Choroid plexus epithelial cell (primary cell): ENCODE results near the gene SEMA3F.

Source experiments
- DNase-seq: peaks from one replicate; pipeline ENCODE4 v3.0.0-alpha.2; 2010; ENCODE audit warnings: low read depth
- H3K4me3 ChIP-seq: 2 replicates; pipeline ENCODE4 v1.5.1; 2011; ENCODE audit warnings: low read depth, mild to moderate bottlenecking, control low read depth, low read length, moderate library complexity
- CTCF ChIP-seq: conservative IDR thresholded peaks from 2 replicates; pipeline ENCODE4 v1.5.1; 2011; ENCODE audit warnings: low read depth, mild to moderate bottlenecking, control low read depth, inconsistent platforms, low read length, moderate library complexity

Gene SEMA3F

GRCh38 chr3:50138266-50139200 is 16.6 kb upstream of the SEMA3F start:
- DNase-seq, result no peak
- no peak for TF ChIP-seq CTCF

GRCh38 chr3:50139308-50139707 is 15.8 kb upstream of the SEMA3F start:
- no peak overlapping the region for H3K4me3 ChIP-seq
- TF ChIP-seq CTCF, result no peak
- no peak for DNase-seq

More at GRCh38 chr3:50138266-50139200, 16.6 kb upstream of the SEMA3F start:
- H3K4me3 ChIP-seq, result no peak overlapping the region

- no peak for TF ChIP-seq CTCF
- DNase-seq, result no peak
- no peak overlapping the region for H3K4me3 ChIP-seq
These were observed 15.3 kb upstream of the SEMA3F start for GRCh38 chr3:50139718-50140423.

GRCh38 chr3:50140990-50141389 is 14.1 kb upstream of the SEMA3F start:
- no peak for TF ChIP-seq CTCF
- no peak for DNase-seq
- no peak overlapping the region for H3K4me3 ChIP-seq

- no peak for TF ChIP-seq CTCF
These were observed 8.7 kb upstream of the SEMA3F start for GRCh38 chr3:50146316-50146901.

GRCh38 chr3:50147016-50147415 is 8.1 kb upstream of the SEMA3F start:
- TF ChIP-seq CTCF, result no peak
- DNase-seq, result no peak
- no peak overlapping the region for H3K4me3 ChIP-seq

More at GRCh38 chr3:50146316-50146901, 8.7 kb upstream of the SEMA3F start:
- DNase-seq, result no peak
- H3K4me3 ChIP-seq, result no peak overlapping the region
